Colon (tissue), 2 donors: ENCODE data around the gene AQP5.

Experiments
- FAIRE-seq: peaks from 2 replicates; lab custom pipeline; 2012; peaks lifted over from hg19 to GRCh38; lab: Jason Lieb, UNC
- donor health status: control.
- donor health status: control.

AQP5 gene

DNA sequence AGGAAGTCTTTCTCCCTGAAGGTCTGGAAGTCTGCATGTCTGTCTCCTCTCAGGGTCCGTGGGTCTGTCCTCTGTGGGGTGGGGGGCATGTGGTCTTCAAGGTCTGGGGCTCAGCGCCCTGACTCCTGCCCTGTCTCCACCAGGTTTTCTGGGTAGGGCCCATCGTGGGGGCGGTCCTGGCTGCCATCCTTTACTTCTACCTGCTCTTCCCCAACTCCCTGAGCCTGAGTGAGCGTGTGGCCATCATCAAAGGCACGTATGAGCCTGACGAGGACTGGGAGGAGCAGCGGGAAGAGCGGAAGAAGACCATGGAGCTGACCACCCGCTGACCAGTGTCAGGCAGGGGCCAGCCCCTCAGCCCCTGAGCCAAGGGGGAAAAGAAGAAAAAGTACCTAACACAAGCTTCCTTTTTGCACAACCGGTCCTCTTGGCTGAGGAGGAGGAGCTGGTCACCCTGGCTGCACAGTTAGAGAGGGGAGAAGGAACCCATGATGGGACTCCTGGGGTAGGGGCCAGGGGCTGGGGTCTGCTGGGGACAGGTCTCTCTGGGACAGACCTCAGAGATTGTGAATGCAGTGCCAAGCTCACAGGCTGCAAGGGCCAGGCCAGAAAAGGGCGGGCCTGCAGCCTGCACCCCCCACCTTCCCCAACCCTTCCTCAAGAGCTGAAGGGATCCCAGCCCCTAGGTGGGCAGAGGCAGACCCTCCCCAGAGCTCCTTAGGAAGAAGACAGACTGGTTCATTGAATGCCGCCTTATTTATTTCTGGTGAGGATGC is 3.4 kb downstream of the AQP5 start:
- FAIRE-seq: no peak

DNA sequence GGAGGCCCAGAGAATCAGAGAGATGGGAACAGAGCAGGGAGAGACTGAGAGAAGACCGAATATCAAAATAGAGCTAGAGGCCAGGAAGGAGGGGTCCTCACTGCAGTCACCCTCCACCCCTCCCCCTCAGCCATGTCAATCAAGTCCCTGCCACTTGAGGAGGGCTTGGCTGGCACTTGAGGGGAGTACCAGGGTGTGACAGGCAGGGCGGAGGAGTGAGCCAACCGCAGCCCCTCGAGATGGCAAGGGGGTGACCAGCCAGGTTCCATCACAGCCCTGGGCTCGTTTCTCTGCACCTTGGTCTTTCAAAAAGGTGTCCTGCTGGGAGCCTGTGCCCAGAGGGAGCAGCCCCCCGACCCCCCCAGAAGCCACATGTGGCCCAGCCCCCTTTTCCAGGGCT is 4.2 kb downstream of the AQP5 start:
- no peak for FAIRE-seq

DNA sequence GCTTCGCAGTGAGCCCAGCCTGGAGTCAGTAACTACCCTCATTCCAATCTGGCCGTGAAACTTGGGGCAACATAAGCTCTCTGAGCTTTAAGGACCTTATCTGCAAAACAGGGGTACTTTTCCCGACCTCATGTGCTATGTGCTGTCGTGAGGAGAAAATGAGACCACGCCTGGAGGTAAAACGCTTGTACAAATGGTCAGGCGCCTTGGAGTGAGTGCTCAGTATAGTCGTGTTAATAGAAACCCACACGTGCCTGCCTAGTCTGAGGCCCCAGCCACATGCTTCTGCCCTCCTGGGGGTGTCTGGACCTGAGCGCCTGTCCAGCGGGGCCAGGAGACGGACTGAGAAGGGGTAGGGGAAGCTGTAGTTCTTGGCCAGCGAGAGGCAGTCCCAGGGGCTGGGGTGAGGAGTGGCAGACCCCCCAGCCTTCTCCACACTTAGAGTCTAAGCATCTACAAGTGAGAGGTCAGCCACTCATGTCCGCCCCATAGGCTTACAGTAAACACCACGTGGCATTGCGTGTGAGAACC is 4.9 kb downstream of the AQP5 start:
- FAIRE-seq: no peak

DNA sequence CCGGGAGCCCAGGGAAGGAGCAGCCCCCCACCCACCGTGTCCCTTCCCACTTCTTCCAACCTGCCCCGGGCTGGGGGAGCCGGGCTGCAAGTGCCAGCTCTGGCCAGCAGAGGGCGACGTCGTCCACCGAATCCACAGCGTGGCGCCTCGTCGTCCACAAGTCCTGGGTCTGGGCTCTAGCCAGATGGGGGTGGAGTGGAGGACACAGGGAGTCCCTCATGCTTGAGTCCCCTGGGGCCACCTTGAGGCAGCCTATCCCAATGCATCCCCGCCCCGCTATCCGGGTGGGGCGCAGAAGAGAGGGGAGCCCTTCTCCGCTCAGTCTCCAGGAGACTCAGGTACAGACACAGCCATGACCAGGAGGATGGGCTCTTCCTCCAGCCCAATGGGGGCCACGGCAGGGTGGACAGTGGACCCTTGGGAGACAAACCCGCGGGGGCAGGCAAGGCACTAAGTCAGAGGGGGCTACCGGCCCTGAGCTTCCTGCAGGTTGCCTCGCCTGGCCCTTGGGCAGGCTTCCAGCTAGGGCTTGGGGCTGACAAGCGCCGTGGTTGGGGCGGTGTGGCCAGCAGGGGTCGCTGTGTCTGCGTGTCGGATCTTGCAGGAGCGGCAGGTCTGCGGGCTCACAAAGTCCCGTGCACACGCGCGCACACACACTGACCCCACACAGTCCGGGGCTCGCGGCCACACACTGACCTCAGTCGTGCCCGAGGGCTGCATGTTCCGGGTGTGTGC is 5.5 kb downstream of the AQP5 start:
- no peak for FAIRE-seq

DNA sequence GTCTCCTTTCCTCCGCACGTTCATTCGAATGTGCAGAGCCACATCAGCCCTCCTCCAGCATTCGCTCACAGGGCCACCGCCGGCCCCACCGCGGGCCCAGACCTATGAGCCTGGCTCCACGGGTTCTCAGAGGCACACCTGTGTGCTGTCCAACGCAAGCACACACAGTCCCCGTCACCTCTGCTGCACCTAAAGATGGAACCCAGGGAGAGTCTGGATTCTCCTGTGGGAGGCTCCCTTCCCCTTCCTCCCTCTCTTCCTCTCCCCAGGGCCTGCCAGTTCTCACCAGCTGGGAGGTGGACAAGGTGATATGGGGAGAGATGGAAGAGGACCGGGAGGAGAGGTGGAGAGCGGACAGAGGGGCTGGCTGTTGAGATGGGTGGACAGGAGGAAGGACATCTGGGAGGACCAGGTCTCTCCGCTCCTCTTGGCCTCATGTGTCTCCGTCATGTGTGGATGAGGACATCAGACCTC is 6.1 kb downstream of the AQP5 start:
- FAIRE-seq: no peak

DNA sequence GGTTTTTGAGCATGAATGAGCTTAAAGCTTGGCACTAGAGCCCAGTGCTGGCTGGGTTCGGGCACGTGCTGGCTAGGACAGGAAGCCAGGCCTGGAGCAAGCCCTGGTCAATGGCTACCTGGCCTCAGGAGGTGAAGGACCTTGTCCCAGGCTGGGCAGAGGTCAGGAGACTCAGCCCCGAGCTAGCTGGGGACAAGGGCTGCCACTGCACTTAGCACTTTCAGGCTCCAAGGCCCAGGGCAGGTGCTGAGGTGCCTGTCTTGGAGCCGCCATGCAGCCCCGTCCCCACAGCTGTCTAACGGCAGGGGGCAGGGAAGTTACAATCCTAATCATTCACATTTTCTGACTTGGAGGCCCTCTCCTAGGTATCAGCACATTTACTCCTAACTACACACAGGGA is 6.8 kb downstream of the AQP5 start:
- no peak for FAIRE-seq

DNA sequence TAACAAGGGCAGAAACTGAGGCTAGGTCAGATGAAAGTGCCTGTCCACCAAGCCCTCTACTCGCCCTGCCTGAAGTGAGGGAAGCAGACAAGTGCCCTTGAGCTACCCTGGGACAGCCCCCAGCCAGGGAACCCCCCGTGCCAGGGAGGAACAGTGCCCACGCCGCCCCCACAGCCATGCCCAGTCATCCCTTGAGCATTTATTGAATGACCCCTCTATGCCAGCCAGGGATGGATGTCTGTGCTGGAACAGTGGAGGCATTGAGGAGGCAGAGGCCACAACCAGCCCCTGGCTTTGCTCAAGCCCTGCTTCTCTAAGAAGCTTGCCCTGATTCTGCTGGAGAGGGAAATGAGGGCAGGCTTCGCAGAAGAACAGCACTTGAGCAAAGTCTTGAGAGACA is 7.4 kb downstream of the AQP5 start:
- FAIRE-seq: no peak

DNA sequence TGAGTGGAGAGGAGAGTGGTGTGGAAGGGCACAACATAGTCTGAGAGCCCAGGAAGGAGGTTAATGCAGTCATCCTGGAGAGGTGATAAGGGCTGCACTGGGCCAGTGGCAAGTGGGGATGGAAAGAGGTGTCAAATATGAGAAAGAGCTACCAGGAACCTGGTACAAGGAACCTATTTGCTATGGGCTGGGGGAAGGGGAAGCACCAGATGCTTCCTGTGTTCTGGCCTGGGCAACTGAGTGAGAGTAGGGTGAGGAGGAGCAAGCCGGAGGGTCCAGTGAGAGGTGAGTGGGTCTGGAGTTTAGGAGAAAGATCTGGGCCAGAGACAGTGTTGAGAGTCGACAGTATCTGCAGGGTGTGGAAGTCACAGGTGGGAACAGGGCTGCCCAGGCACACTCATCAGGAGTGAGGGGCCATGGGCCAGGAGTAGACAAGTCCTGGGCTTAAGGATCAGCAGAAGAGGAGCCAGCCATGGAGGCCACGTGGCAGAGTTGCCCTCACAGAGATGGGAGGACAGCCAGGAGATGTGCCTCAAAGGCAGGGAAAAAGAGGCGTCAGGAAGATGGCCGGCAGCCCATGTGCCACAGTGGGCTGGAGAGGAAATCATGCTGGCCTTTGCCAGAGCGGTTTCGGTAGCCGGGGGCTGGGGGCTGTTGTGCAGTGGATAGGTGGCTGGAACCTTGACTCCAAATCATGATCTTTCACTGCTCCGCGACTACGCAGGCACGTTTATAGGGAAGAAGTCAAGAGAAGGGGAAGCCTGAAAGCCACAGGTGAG is 8.2 kb downstream of the AQP5 start:
- FAIRE-seq: no peak

DNA sequence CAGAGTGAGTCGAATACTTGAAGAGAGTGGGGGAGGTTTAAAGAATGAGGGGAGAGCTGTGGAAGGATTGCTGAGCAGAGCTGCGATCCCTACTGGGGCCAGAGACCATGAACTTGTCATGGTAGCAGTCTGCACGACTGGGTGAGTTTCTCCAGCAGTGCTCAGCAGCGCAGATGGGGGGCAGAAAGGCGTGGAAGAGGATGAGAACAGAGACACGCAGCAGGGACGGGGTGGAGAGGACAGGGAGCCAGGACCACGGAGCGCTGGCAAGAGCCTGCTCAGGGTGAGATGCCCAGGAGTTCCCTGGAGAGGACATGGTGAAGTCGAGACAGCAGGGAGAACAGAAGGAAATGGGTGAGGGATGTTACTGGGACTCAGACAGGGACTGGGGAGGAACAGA is 9.0 kb downstream of the AQP5 start:
- FAIRE-seq: no peak

DNA sequence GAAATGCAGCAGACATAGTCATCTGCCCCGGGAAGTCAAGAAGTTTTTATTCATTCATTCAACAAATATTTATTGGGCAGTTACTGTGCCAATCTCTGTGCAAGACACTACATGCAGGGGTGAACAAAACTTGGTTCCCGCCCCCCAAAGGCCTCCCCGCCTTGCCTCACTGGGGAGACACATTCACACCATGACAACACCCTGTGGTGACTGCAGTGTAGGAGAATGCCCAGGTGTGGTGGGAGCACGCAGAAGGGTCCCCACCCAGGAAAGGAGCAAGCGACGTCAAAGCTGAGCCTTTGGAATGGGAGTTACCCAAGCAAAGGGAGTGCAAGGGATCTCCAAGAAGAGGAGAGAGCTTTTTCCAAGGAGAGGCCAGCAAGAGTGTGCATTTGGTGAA is 9.5 kb downstream of the AQP5 start:
- no peak for FAIRE-seq

DNA sequence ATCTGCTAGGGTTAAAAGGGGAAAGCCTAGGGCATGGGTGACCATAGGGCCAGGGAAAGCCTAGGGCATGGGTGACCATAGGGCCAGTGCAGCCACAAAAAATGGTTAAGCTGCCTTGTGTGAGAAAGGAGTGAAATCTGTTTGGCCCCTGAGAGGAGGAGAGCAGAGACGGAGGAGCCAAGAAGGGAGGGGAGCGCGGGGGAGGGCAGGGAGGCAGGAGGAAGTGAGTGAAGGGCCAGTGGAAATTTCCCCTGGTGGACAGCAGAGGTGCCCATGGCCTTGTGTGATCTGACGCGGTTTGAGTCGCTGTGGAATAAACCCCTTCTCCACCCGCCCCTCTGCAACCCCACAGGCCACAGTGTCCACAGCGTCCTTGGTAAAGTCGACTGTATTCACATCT is 10.5 kb downstream of the AQP5 start:
- no peak for FAIRE-seq

DNA sequence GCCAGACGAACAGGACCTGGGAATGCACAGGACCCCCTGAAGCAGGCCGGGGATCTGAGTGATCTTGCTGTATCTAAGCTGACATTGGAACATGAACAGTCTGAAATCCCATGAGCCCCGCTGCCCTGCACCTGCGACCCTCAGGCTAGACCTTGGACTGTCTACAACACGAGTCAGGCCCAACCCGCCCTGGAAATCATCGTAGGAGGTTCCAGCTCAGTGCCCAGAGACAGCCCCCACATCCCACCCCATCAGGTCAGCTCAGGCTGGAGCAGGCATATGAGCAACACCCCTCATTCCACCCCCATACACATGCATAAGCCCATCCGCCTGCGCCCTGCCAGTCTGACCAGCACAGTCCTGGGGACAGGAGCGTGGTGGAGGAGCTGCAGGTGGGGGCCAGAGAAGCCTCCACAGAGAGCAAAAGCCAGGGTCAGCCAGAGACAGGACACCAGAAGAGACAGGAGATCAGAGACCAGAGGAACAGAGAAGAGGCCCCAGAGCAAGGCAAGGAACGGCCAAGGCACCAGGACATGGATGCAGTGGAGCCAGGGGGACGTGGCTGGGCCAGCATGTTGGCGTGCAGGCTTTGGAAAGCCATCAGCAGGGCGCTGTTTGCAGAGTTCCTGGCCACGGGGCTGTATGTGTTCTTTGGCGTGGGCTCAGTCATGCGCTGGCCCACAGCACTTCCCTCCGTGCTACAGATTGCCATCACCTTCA is 11.1 kb downstream of the AQP5 start, which contains the start of gene AQP6:
TSS of gene AQP6 (plus strand) at position 307 of the 720 bp plus-strand sequence. CDS start at position 534, 227 bp downstream.
- FAIRE-seq: no peak

DNA sequence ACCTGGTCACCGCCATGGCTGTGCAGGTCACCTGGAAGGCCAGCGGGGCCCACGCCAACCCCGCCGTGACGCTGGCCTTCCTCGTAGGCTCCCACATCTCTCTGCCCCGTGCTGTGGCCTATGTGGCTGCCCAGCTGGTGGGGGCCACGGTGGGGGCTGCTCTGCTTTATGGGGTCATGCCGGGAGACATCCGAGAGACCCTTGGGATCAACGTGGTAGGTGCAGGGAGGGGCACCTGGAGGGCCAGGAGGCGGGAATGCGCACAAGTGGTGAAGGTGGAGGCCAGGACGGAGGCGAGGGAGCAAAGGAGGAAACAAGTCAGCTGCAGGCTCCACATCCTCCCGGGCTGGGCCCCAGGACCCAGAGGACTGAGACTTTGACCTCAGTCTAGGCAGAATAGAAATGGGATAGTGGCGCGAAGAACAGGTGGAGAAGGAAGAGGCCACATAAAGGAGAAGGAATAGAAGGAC is 11.7 kb downstream of the AQP5 start:
- FAIRE-seq: no peak

DNA sequence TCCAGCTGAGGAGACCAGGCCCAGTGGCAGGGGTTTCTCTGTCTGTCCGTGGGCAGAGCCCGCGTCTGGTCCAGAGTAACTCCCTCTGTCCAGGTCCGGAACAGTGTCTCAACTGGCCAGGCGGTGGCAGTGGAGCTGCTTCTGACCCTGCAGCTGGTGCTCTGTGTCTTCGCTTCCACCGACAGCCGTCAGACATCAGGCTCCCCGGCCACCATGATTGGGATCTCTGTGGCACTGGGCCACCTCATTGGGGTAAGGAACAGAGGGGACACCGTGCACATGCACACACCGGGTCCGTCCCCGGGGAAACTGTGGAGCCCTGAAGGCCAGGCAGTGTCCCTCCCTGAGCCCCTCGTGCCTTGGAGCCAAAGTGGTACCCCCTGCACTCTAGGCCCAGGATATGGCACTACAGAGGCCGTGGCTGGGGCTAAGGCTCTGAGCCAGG is 12.6 kb downstream of the AQP5 start:
- FAIRE-seq: no peak

DNA sequence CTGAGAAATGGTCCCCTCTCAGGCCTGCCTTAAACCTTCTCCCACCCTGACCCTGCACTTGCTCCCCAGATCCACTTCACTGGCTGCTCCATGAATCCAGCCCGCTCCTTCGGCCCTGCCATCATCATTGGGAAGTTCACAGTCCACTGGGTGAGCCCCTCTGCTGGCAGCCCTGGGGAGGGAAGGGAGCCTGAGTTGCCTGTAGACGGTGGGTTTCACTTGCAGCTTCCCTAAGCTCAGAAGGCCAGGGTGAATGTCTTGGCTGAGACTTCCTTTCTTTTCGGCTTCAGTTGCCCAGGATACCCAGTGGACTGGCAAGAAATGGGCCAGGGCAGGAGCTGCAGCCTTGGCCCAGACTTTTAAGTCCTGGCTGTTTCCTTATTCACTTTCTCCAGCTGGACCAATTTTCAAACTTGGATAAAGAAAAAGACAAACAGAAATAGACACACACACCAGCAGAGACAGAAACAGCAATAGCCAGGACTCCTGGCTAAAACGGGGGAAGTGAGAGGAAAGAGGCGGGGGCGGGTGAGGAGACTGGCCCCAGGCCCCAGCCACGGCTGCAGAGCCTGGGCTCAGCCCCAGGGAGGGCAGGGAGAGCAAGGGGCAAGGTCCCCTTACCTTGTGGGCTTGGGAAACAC is 13.1 kb downstream of the AQP5 start:
- no peak for FAIRE-seq

DNA sequence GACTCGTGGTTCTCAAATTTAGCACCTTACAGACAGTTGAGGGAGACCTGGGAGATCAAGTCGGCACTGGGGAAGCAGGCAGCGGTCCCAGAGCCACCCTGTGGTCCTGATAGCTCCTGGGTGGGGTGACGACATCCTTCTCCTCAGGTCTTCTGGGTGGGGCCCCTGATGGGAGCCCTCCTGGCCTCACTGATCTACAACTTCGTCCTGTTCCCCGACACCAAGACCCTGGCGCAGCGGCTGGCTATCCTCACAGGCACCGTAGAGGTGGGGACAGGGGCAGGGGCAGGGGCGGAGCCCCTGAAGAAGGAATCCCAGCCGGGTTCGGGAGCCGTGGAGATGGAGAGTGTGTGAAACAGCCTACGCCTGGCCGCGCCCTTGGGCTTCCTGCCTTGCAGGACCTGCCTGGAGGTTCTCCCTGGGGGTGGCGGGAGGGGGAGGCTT is 13.7 kb downstream of the AQP5 start:
- FAIRE-seq: no peak

DNA sequence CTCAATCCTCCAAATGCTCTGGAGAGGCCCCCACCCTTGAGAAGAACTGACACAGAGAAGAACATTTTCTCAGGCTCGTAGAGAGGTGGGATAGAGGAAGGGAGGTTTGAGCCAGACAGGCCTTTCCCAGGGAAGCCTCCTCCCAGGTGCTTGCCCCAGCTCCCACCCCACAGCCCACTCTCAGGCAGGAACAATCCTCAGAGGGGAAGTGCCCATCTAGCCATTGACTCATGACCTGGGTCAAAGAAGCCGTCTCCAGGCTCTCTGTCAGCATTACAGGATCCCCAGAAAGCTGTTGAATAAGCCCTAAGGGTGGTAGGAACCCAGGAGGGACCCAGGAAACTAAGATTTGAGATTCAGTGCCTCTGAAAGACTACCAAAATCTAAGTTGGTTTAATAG is 14.9 kb downstream of the AQP5 start:
- no peak for FAIRE-seq

DNA sequence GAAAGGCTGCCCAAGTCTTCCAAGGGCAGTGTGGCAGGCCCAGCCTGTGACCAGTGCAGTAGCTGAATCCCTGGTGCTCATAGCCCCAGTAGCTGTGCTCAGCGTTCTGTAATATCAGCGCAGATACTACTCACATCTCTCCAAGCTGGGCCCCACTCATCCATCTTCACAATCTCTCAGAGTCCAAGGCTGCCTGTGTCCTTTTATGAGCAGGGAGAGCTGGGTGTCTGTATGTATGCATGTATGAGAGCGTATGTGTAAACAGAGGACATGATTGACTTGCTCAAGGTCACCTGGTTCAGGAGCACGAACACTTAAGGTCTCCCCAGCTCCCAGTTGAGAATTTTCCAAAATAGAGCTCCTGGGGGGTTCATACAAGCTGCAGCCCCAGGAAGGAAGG is 16.5 kb downstream of the AQP5 start:
- FAIRE-seq: no peak

DNA sequence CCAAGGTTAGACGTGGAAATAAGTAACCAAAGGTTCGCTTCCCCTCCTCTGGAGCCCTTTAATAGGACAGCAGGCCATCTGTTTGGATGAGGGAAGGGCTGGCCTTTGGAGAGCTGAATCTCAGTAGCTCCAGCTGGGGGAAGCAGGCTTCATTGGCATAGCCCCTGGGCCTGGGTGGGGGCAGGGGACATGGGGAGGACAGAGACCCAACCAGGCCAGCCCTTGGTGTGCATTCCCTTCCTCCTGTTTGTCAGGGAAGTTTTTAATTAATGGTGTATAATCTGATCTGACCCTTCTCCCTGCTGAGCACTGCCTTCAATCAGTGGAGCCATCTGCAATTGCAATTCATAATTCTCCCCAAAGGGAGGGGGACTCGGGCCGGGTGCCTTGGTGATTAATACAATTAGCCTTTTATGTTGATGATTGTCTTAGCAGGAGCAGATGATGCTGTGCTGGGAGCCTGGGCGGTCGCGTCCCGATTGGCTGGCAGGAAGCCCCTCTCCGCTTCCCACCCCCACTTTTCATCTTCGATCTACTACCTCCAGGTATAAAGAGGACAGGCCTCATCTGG is 17.4 kb downstream of the AQP5 start:
- no peak for FAIRE-seq

DNA sequence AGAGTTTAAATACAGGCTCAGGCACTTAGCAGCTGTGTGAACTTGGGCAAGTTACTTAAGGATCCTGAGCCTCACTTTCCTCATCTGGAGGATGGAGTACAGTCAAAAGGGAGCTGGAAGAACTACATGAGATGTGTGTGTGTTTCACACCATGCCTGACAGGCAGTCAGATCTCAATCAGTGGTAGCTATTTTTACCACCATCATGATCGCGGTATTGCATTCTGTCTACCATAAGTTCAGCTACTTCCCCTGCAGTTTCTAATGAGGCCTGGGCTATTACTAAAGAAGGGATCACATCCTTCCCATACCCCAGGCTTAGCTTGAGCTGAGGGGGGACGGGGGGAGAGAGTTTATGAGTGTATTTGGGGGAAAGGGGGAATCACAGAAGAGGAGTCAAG is 18.1 kb downstream of the AQP5 start:
- FAIRE-seq: no peak
